Loucy (cell line): ENCODE results near the gene PER2.

ENCODE experiments used
- EZH2phosphoT487 ChIP-seq: fragments of 200-600 bp; IDR thresholded peaks from 2 replicates; pipeline ENCODE4 v1.6.1; 2018; ENCODE audit warnings: antibody characterized with exemption, mild to moderate bottlenecking, moderate library complexity, borderline replicate concordance
- TF ChIP-seq, protein P1 (sequence below): fragments of 200-600 bp; sonication (generic); conservative IDR thresholded peaks from 2 replicates; pipeline ENCODE4 v1.5.1; 2014; ENCODE audit warnings: mild to moderate bottlenecking, antibody characterized with exemption, low read length

DNA sequence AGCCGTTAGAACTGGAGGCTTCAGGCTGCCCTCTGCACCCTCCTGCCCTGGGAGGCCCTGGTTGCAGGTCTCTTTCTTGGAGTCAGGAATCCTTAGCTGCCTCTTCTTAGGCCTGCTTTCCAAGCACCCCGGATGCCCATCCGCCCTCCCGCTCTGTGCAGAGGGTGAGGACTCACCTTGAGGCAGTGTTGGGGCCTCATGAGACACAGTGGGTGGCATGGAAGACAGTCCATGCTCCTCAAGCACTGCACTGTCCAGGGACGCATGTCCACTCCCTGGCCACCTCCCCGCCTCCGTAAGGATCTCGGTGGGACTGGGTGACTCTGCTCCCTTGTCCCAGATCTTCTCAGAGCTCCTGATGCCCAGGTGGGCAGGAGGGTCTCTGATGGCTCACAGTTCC, 26.2 kb upstream of the PER2 start:
- TF ChIP-seq, protein P1, sequence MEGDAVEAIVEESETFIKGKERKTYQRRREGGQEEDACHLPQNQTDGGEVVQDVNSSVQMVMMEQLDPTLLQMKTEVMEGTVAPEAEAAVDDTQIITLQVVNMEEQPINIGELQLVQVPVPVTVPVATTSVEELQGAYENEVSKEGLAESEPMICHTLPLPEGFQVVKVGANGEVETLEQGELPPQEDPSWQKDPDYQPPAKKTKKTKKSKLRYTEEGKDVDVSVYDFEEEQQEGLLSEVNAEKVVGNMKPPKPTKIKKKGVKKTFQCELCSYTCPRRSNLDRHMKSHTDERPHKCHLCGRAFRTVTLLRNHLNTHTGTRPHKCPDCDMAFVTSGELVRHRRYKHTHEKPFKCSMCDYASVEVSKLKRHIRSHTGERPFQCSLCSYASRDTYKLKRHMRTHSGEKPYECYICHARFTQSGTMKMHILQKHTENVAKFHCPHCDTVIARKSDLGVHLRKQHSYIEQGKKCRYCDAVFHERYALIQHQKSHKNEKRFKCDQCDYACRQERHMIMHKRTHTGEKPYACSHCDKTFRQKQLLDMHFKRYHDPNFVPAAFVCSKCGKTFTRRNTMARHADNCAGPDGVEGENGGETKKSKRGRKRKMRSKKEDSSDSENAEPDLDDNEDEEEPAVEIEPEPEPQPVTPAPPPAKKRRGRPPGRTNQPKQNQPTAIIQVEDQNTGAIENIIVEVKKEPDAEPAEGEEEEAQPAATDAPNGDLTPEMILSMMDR: no peak
- no peak for TF ChIP-seq EZH2phosphoT487
